Mesenchymal stem cell (in vitro differentiated cells and primary cell): Measurements from ENCODE around the gene CCDC68.

Source experiments
- DNase-seq: peaks from one replicate; pipeline ENCODE4 v3.0.0-alpha.2; 2013
- H2AFZ ChIP-seq: one replicate; pipeline ENCODE4 v1.6.1; 2013; ENCODE audit warnings: low read depth, mild to moderate bottlenecking, control low read depth, inconsistent platforms, low read length, moderate library complexity
- H2AK5ac ChIP-seq: 2 replicates; pipeline ENCODE4 v1.6.1; 2013; ENCODE audit warnings: low read length, moderate library complexity, mild to moderate bottlenecking, inconsistent platforms; ENCODE audit not compliant: severe bottlenecking
- H2BK120ac ChIP-seq: one replicate; pipeline ENCODE4 v1.6.1; 2013; ENCODE audit warnings: low read depth, mild to moderate bottlenecking, inconsistent platforms, low read length, moderate library complexity
- H2BK12ac ChIP-seq, 2 experiments: one replicate each; pipeline ENCODE4 v1.6.1; 2013; ENCODE audit warnings: inconsistent platforms in 2 of 2, low read length in 2 of 2, mild to moderate bottlenecking in 2 of 2, moderate library complexity in 2 of 2, control low read depth in 1 of 2
- H2BK15ac ChIP-seq: one replicate; pipeline ENCODE4 v1.6.1; 2013; ENCODE audit warnings: mild to moderate bottlenecking, low read depth, inconsistent platforms; ENCODE audit not compliant: poor library complexity, severe bottlenecking
- H2BK5ac ChIP-seq: 2 replicates; pipeline ENCODE4 v1.6.1; 2013; ENCODE audit warnings: low read depth, mild to moderate bottlenecking, low read length, control low read depth, inconsistent platforms; ENCODE audit not compliant: poor library complexity, severe bottlenecking
- H3K14ac ChIP-seq, 2 experiments: one replicate each; pipeline ENCODE4 v1.6.1; 2013; ENCODE audit warnings: inconsistent platforms in 2 of 2, low read length in 2 of 2, control low read depth in 1 of 2, mild to moderate bottlenecking in 1 of 2, moderate library complexity in 1 of 2
- H3K18ac ChIP-seq, 2 experiments: one replicate each; pipeline ENCODE4 v1.6.1; 2013; ENCODE audit warnings: inconsistent platforms in 2 of 2, low read length in 2 of 2, control low read depth in 1 of 2, low read depth in 1 of 2, mild to moderate bottlenecking in 1 of 2
- H3K23ac ChIP-seq, 2 experiments: one replicate each; pipeline ENCODE4 v1.6.1; 2013; ENCODE audit warnings: inconsistent platforms in 2 of 2, low read length in 2 of 2, mild to moderate bottlenecking in 2 of 2, moderate library complexity in 2 of 2, control low read depth in 1 of 2
- H3K27ac ChIP-seq: 2 replicates; pipeline ENCODE4 v1.5.1; 2013; ENCODE audit warnings: mild to moderate bottlenecking, moderate library complexity, low read length, control low read depth, inconsistent platforms; ENCODE audit not compliant: poor library complexity, severe bottlenecking
- H3K27me3 ChIP-seq, 2 experiments: 2 replicates each; pipeline versions ENCODE4 v1.6.1 to v1.7.0; 2013; ENCODE audit warnings: low read length in 2 of 2, mild to moderate bottlenecking in 2 of 2, moderate library complexity in 2 of 2, control low read depth in 1 of 2, inconsistent platforms in 1 of 2; ENCODE audit not compliant: control insufficient read depth in 1 of 2, insufficient read depth in 1 of 2
- H3K36me3 ChIP-seq, 2 experiments: 2 replicates each; pipeline versions ENCODE4 v1.6.1 to v1.7.0; 2013; ENCODE audit warnings: low read length in 2 of 2, control low read depth in 1 of 2, inconsistent platforms in 1 of 2, low read depth in 1 of 2, mild to moderate bottlenecking in 1 of 2; ENCODE audit not compliant: insufficient read depth in 2 of 2, control insufficient read depth in 1 of 2
- H3K4ac ChIP-seq, 2 experiments: one replicate each; pipeline ENCODE4 v1.6.1; 2013; ENCODE audit warnings: inconsistent platforms in 2 of 2, low read length in 2 of 2, mild to moderate bottlenecking in 2 of 2, moderate library complexity in 2 of 2, control low read depth in 1 of 2, low read depth in 1 of 2
- H3K4me1 ChIP-seq: 2 replicates; pipeline ENCODE4 v1.6.1; 2013; ENCODE audit warnings: low read depth, low read length, control low read depth; ENCODE audit not compliant: control insufficient read depth, insufficient read depth
- H3K4me2 ChIP-seq: 2 replicates; pipeline ENCODE4 v1.6.1; 2013; ENCODE audit warnings: low read length, mild to moderate bottlenecking, inconsistent platforms; ENCODE audit not compliant: poor library complexity, severe bottlenecking
- H3K4me3 ChIP-seq, 2 experiments: 2 replicates each; pipeline versions ENCODE4 v1.5.1 to v1.7.0; 2013; ENCODE audit warnings: low read length in 2 of 2, mild to moderate bottlenecking in 2 of 2, control low read depth in 1 of 2, low read depth in 1 of 2; ENCODE audit not compliant: insufficient read depth in 1 of 2
- H3K79me1 ChIP-seq: replicated peaks from 2 replicates; pipeline ENCODE4 v1.6.1; 2013; ENCODE audit warnings: mild to moderate bottlenecking, control low read depth, low read length, inconsistent platforms; ENCODE audit not compliant: poor library complexity, severe bottlenecking
- H3K9ac ChIP-seq: 2 replicates; pipeline ENCODE4 v1.7.0; 2013; ENCODE audit warnings: mild to moderate bottlenecking, low read length, moderate library complexity
- H3K9me3 ChIP-seq: 2 replicates; pipeline ENCODE4 v1.7.0; 2013; ENCODE audit warnings: mild to moderate bottlenecking, low read length; ENCODE audit not compliant: control insufficient read depth
- H4K8ac ChIP-seq: one replicate; pipeline ENCODE4 v1.6.1; 2013; ENCODE audit warnings: inconsistent platforms, mild to moderate bottlenecking, low read length, moderate library complexity
- H4K91ac ChIP-seq: one replicate; pipeline ENCODE4 v1.6.1; 2013; ENCODE audit warnings: mild to moderate bottlenecking, low read length, inconsistent platforms
- WGBS: methylation state at CpG from one replicate; pipeline ENCODE4 v1.1.7; 2013; ENCODE audit warnings: mixed read lengths; 5-methylcytosine and 5-hydroxymethylcytosine counted together

CCDC68 gene

GRCh38 chr18:54961868-54962267 is 2.6 kb upstream of the CCDC68 start:
- Histone ChIP-seq H3K27me3 (no peaks in the 10 kb centered on the region), H3K23ac (no peak overlapping the region), H2BK5ac (no peak overlapping the region), H3K4me3 (no peak overlapping the region), H2AK5ac (no peak overlapping the region), H3K9ac (no peak overlapping the region), H3K4me1 (peaks cover 4% of the 10 kb centered on the region), H2BK15ac (no peak overlapping the region), H3K4me2 (no peak overlapping the region), H3K79me1 (no peaks in the 10 kb centered on the region), H4K8ac (peak overlapping the region; percentile 92), H2BK120ac (peak overlapping the region; percentile 69), H3K18ac (peak overlapping the region; percentile 71 to 92), H3K27ac (no peak overlapping the region), H3K9me3 (no peaks in the 10 kb centered on the region), H3K36me3 (no peaks in the 10 kb centered on the region), H4K91ac (peak overlapping the region; percentile 96), H2AFZ (no peak overlapping the region), H3K4ac (peak overlapping the region; percentile 50 to 87), H3K14ac (peak overlapping the region in 1 of 2 experiments; percentile 88), H2BK12ac (peak overlapping the region; percentile 94 to 96)
- WGBS: 93% methylated on average over 1 of the region's 4 CpGs
- DNase-seq: peak; percentile 42

DNA sequence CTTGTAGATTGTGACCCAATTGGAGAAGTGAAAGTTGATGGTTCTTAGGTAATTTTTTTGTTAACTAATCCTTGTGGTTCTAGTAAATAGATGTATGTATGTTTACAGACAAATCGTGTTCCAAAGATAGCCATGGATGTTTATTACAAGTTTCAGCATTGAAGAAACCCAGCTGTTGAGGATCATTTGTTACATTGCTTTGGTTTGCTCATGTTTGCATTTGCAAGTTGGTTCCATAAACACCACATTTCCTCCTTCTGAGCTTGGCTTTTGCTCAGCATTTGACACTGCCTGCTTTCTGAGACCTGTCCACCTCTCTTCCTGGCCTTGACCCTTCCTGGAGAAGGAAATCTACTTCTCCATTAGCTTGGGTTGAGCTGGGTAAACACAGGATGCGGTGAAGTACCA is 1.8 kb upstream of the CCDC68 start:
- H4K91ac ChIP-seq: no peak overlapping the region
- no peak overlapping the region for H2BK15ac ChIP-seq
- H2BK120ac ChIP-seq: no peak overlapping the region
- no peak overlapping the region for H2AK5ac ChIP-seq
- no peaks in the 10 kb centered on the region for H3K36me3 ChIP-seq
- H3K79me1 ChIP-seq: no peaks in the 10 kb centered on the region
- DNase-seq: peak; percentile 97
- H3K14ac ChIP-seq: no peak overlapping the region
- peaks cover 4% of the 10 kb centered on the region for H3K4me1 ChIP-seq
- H3K9ac ChIP-seq: no peak overlapping the region
- no peak overlapping the region for H3K18ac ChIP-seq
- no peaks in the 10 kb centered on the region for H3K27me3 ChIP-seq
- no peak overlapping the region for H3K23ac ChIP-seq
- no peak overlapping the region for H3K4me2 ChIP-seq
- H2AFZ ChIP-seq: no peak overlapping the region
- no peak overlapping the region for H4K8ac ChIP-seq
- 0% methylated on average over 1 of the region's 2 CpGs for WGBS
- no peak overlapping the region for H2BK5ac ChIP-seq
- H2BK12ac ChIP-seq: no peak overlapping the region
- no peak overlapping the region for H3K27ac ChIP-seq
- H3K4me3 ChIP-seq: no peak overlapping the region
- no peak overlapping the region for H3K4ac ChIP-seq
- no peaks in the 10 kb centered on the region for H3K9me3 ChIP-seq

DNA sequence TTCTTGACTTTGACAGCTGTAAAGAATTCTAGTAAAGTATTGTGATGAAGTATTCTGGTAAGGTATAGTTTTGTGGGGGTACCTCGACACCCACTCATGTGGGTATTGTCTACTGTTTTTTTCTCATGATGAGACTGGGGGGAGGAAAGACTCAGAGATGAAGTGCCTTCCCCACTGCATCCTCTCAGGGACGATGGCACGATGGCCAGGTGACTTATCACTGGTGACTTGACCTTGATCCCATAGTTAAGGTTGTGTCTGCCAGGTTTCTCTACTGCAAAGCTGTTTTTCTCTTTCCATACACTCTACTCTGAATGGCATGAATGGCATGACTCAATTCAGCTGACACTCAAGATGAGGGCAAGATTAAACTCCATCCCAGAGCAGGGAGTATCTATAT is 936 bp upstream of the CCDC68 start:
- H4K8ac ChIP-seq: peak overlapping the region; percentile 97
- H3K18ac ChIP-seq: peak overlapping the region; percentile 97 to 99
- no peak overlapping the region for H3K23ac ChIP-seq
- peak; percentile 59 for DNase-seq
- no peak overlapping the region for H3K9ac ChIP-seq
- no peaks in the 10 kb centered on the region for H3K79me1 ChIP-seq
- H3K36me3 ChIP-seq: no peaks in the 10 kb centered on the region
- H2BK120ac ChIP-seq: peak overlapping the region; percentile 94
- no peaks in the 10 kb centered on the region for H3K27me3 ChIP-seq
- no peak overlapping the region for H2AFZ ChIP-seq
- H3K4me1 ChIP-seq: peaks cover 4% of the 10 kb centered on the region
- H3K4me3 ChIP-seq: no peak overlapping the region
- no peak overlapping the region for H2BK5ac ChIP-seq
- 71% methylated on average over 3 of the region's 3 CpGs for WGBS
- H2BK15ac ChIP-seq: no peak overlapping the region
- no peak overlapping the region for H2AK5ac ChIP-seq
- no peak overlapping the region for H3K4me2 ChIP-seq
- H3K9me3 ChIP-seq: no peaks in the 10 kb centered on the region
- H2BK12ac ChIP-seq: peak overlapping the region; percentile 100
- H4K91ac ChIP-seq: peak overlapping the region; percentile 97
- peak overlapping the region; percentile 91 to 99 for H3K4ac ChIP-seq
- no peak overlapping the region for H3K27ac ChIP-seq
- H3K14ac ChIP-seq: peak overlapping the region in 1 of 2 experiments; percentile 93

- H2BK12ac ChIP-seq: peak overlapping the region; percentile 45 to 89
- H2BK15ac ChIP-seq: no peak overlapping the region
- peaks cover 4% of the 10 kb centered on the region for H3K4me1 ChIP-seq
- no peaks in the 10 kb centered on the region for H3K79me1 ChIP-seq
- H3K4me2 ChIP-seq: no peak overlapping the region
- H3K4ac ChIP-seq: peak overlapping the region in 1 of 2 experiments; percentile 71
- H2AFZ ChIP-seq: no peak overlapping the region
- H3K18ac ChIP-seq: peak overlapping the region; percentile 69 to 71
- no peaks in the 10 kb centered on the region for H3K9me3 ChIP-seq
- H4K8ac ChIP-seq: peak overlapping the region; percentile 77
- peak; percentile 71 for DNase-seq
- H2BK5ac ChIP-seq: no peak overlapping the region
- H3K4me3 ChIP-seq: no peak overlapping the region
- H3K23ac ChIP-seq: no peak overlapping the region
- H4K91ac ChIP-seq: peak overlapping the region; percentile 68
- no peak overlapping the region for H3K9ac ChIP-seq
- H3K14ac ChIP-seq: no peak overlapping the region
- 36% methylated on average over 4 of the region's 5 CpGs for WGBS
- peak overlapping the region; percentile 54 for H2BK120ac ChIP-seq
- H3K36me3 ChIP-seq: no peaks in the 10 kb centered on the region
- H3K27ac ChIP-seq: no peak overlapping the region
- no peaks in the 10 kb centered on the region for H3K27me3 ChIP-seq
- H2AK5ac ChIP-seq: no peak overlapping the region
Observed at GRCh38 chr18:54957996-54958395, 1.3 kb downstream of the CCDC68 start.
